Mesodermal cell (in vitro differentiated cells): Measurements from ENCODE around the gene DCST2.

Experiments
- H3K27ac ChIP-seq: 2 replicates; pipeline ENCODE4 v1.7.0; 2013; ENCODE audit warnings: mild to moderate bottlenecking, low read depth, low read length, moderate library complexity; ENCODE audit not compliant: severe bottlenecking
- H3K36me3 ChIP-seq: 2 replicates; pipeline ENCODE4 v1.7.1; 2013; ENCODE audit warnings: mild to moderate bottlenecking, low read length, moderate library complexity; ENCODE audit not compliant: control insufficient read depth, insufficient read depth
- H3K4me1 ChIP-seq: one replicate; pipeline ENCODE4 v1.7.1; 2013; ENCODE audit warnings: mild to moderate bottlenecking, low read length; ENCODE audit not compliant: insufficient read depth, control insufficient read depth, poor library complexity, severe bottlenecking
- H3K4me3 ChIP-seq: 2 replicates; pipeline ENCODE4 v1.7.0; 2013; ENCODE audit warnings: low read length, control low read depth, mild to moderate bottlenecking; ENCODE audit not compliant: insufficient read depth, poor library complexity, severe bottlenecking; ENCODE audit errors: extremely low read depth
- H3K9me3 ChIP-seq: 2 replicates; pipeline ENCODE4 v1.7.1; 2013; ENCODE audit warnings: mild to moderate bottlenecking, low read length, moderate library complexity; ENCODE audit not compliant: control insufficient read depth
- WGBS, 2 experiments: methylation state at CpG; one replicate each; pipeline ENCODE4 v1.1.5; 2013; ENCODE audit warnings: missing lambda C conversion rate in 2 of 2; ENCODE audit not compliant: insufficient coverage in 2 of 2; 5-methylcytosine and 5-hydroxymethylcytosine counted together

Gene DCST2

DNA sequence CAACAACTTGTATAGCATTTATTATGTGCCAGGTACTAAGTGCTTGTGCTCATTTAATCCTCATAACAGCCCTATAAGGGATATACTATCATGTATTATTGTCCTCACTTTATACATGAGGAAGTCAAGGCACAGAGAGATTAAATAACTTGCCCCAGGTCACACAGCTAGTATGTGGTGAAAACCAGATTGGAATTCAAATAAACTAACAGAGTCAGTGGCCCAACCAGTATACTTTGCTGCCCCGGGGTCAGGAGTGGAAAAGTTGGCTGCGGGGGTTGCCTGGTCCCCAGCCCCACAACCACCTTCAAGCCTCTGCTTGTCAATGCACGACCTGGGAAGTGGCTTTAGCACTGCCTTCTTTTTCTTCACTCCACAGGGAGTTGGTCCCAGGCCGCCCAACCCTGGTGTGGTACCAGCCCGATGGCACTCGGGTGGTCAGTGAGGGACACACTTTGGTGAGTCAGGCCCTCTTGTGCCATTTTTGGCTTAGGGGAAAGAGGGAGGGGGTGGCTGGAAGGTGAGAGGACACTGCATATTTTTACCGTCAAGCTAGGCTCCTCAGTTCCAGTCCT lies 20.0 kb upstream of the DCST2 start:
- H3K4me3 ChIP-seq: no peak overlapping the region
- peaks cover 26% of the 10 kb centered on the region for H3K36me3 ChIP-seq
- H3K27ac ChIP-seq: no peak overlapping the region
- H3K4me1 ChIP-seq: peaks cover 18% of the 10 kb centered on the region
- no peaks in the 10 kb centered on the region for H3K9me3 ChIP-seq
- 84 to 90% methylated on average over 4 to 7 of the region's 7 CpGs for WGBS, 2 experiments

DNA sequence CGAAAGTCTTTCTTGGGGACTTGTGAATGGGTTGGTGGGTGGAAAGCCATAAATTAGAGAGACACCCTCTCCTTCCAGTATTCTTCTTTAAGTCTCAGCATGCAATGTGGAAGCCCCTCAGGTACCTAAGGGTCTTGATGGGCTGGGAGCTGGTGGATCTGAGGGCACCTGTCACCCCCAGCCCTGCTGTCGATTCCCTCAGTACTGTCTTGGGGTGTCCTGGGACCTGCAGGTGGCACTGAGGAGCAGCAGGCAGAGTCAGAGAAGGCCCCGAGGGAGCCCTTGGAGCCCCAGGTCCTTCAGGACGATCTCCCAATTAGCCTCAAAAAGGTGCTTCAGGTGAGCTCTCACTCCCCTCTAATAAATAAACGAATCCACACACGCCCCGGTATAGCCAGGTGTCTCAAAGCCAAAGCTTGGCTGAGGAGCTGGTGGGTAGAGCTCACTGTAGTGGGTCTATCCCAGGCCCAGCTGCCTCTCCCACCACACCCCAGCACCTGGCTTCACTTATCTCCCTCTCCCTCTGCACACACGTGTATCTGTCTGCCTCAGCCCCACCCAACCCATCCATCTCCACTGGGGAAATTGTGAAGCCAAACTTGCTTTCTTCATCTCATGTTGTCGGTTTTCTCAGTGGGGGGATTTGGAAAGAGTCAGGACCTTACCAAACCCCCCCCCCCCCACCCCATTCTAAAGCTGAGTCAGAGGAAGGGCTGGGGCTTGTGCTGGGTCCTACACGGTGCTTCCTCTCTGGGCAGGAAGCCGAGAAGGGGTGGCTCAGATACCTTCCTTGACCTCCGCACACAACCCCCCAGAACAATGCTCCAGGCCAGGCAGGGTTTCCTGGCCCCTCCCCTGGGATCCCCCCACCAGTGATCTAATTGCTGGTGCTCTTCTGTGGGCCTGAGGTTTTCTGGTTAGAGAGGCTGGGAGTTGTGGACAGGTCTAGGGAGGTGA lies 19.1 kb upstream of the DCST2 start:
- peak overlapping the region; percentile 61 for H3K4me3 ChIP-seq
- peaks cover 18% of the 10 kb centered on the region for H3K36me3 ChIP-seq
- H3K9me3 ChIP-seq: no peaks in the 10 kb centered on the region
- no peak overlapping the region for H3K27ac ChIP-seq
- H3K4me1 ChIP-seq: peaks cover 18% of the 10 kb centered on the region
- 69 to 74% methylated on average over 7 to 9 of the region's 12 CpGs for WGBS, 2 experiments

DNA sequence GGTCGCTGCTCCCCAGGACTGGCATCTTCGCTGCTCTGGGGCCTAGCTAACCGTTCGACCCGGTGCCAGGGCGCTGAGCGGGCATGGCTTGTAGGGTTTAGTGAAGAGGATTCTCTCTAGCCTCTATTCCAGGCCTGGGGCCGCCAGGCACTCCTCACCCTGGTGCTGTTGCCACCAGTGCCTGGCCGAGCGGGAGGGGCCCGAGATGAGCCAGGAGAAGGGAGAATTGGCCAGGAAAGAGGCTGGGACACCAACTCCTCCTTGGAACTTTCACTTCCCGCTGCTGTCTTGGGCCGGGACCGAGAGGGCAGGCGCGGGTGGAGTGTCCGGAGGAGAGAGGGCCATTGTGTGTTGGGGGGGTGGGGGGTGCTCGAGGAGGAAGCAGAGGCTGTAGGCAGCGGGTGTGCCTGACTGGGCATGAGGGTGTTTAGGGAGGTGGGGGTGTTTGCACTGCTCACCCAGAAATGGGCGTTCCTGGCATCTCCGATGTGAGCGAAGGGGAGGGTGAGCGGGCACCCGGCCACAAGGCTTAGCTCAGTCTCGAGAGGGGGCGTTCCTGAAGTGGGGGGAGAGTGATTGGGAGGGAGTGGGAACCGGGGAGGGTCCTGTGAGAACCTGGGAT lies 18.3 kb upstream of the DCST2 start:
- 5 to 8% methylated on average over 20 to 22 of the region's 27 CpGs for WGBS, 2 experiments
- H3K27ac ChIP-seq: no peak overlapping the region
- H3K9me3 ChIP-seq: no peaks in the 10 kb centered on the region
- peaks cover 24% of the 10 kb centered on the region for H3K4me1 ChIP-seq
- H3K36me3 ChIP-seq: peaks cover 10% of the 10 kb centered on the region
- H3K4me3 ChIP-seq: peak overlapping the region; percentile 61

DNA sequence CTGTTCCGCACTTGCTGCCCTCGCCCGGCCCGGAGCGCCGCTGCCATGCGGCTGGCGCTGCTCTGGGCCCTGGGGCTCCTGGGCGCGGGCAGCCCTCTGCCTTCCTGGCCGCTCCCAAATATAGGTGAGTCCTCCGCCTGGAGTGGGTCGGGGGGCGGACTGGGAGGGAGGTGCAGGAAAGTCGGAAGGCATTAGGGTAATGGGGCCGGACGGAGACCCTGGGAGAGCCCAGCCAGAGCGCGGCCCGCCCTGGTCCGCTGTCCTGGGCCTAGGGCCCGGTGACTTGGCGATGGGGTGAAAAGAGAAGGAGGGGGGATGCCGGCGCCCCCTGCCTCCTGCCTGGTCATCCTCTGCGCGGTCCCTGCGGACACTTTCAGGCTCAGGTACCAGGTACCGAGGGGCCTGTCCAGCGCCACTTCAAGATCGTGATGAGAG lies 17.8 kb upstream of the DCST2 start:
- peaks cover 27% of the 10 kb centered on the region for H3K4me1 ChIP-seq
- 0 to 1% methylated on average over 24 to 29 of the region's 31 CpGs for WGBS, 2 experiments
- no peak overlapping the region for H3K27ac ChIP-seq
- H3K9me3 ChIP-seq: no peaks in the 10 kb centered on the region
- peak overlapping the region; percentile 61 for H3K4me3 ChIP-seq
- peaks cover 9% of the 10 kb centered on the region for H3K36me3 ChIP-seq

DNA sequence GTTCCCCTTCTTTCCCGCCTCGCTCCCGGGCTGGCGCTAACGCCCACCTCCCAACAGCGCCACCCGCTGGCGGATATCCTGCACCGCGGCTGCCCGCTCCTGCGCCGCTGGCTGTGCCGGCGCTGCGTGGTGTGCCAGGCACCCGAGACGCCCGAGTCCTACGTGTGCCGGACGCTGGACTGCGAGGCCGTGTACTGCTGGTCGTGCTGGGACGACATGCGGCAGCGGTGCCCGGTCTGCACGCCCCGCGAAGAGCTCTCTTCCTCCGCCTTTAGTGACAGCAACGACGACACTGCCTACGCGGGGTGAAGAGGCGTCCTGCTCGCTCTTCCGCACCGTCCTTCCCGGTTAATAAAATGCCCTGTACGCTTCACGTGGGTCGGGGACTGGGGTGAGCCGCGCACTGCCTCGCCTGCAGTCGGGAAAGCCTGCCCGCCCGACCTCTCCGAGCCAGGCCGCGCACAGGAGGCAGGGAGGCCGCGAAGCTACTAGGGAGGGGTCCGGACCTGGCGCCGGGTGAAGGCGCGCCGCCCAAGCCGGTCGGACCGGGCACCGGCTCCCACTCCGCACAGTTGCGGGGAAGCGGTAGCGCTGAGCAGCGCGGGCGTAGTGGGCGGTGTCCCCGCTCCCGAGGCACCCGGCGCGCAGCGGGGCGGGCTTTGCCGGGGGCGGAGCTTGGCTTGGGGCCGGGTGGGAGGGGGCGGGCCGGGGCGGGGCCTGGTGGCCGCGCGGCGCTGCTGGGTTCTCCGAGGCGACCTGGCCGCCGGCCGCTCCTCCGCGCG lies 17.2 kb upstream of the DCST2 start, which contains the start of gene ADAM15:
TSS of gene ADAM15 (plus strand) at position 757 of the 782 bp plus-strand sequence. CDS start 71 bp downstream, outside the sequence.
- 0 to 1% methylated on average over 62 to 75 of the region's 99 CpGs for WGBS, 2 experiments

DNA sequence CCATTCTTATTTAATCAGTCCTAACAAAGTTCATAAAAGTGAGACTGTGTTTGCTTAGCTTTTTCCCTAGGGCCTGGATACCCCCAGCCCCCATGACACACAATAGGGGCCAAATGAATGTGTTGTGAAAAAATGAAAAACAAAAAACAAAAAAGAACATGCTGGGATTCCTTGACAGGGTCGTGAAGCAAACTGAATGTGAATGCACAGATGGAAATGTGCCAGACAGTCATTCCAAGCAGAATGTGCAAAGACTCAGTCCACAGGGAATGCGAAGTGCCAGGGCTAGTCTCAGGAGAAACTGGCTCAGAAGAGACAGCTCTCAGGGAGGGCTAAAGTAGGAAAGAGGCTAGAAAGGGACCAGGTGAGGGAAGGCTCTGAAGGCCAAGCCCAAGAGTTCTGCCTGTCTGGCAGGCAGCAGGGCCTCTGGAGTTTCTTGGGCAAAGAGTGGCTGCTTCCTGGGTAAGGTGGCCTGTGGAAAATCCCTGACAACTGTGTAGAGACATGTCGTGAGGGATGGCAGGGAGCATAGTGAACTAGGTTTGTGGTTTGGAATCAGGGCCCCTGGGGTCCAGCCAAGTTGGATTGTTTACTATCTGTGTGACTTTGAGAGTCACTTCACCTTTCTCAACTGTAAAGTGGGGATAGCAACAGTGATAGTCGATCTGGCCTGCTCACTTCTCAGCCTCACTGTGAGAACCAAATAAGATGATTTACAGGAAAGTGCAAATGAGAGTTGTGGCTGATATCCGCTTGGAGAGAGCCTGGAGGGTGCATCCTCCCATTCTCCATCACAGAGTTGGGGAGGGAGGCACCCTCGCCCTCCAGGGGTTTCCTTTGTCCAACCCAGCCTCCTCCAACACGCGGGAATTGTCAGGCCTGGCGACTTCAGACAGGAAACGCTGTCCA lies 16.3 kb upstream of the DCST2 start:
- Histone ChIP-seq H3K36me3 (no peaks in the 10 kb centered on the region), H3K27ac (peak overlapping the region; percentile 86), H3K4me1 (peaks cover 41% of the 10 kb centered on the region), H3K9me3 (no peaks in the 10 kb centered on the region), H3K4me3 (peak overlapping the region; percentile 61)
- 36 to 41% methylated on average over 8 of the region's 10 CpGs for WGBS, 2 experiments

More for the DNA sequence above, 17.2 kb upstream of the DCST2 start, which contains the start of gene ADAM15:
- peak within 1 kb of the TSS; percentile 86 for H3K27ac ChIP-seq
- H3K4me3 ChIP-seq: peak within 1 kb of the TSS; percentile 61
- H3K36me3 ChIP-seq: peaks cover 4% of the 10 kb centered on the region
- no peaks in the 10 kb centered on the region for H3K9me3 ChIP-seq
- H3K4me1 ChIP-seq: peaks cover 32% of the 10 kb centered on the region

DNA sequence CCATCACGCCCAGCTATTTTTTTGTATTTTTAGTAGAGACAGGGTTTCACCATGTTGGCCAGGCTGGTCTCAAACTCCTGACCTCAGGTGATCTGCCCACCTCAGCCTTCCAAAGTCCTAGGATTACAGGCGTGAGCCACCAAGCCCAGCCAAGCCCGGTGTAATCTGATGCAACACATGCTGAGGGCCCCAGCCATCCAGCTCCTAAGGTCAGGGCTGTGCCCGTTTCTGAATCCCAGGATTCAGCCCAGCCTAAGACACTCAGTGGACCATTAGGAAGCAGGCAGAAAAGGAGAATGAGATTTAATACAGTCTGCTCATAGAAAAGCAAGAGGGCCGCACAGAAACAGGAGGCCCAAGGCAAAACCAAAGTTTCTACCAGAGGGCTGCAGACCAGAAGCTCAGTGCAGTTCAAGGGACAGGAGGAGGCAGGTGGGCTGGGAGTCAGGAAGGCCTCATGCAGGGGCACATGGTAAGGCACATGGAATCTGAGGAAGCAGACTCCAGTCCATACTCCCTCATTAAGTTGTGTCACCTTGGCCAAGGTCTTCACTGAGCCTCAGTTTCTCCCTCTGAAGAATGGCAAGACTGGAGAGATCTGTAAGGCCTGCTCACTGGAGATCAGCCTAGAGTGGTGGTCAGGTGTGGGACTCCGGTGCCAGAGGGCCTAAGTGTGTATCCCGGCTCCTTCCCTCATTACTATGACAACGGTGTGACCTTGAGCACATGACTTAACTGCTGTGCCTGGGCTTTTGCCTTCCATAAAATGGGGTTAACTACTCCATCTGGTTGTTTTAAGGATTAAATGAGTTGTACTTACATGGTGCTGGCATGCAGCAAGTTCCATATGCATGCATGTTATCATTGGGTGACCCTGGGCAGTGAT lies 15.1 kb upstream of the DCST2 start:
- Histone ChIP-seq H3K9me3 (no peaks in the 10 kb centered on the region), H3K4me1 (peaks cover 44% of the 10 kb centered on the region), H3K4me3 (no peak overlapping the region), H3K27ac (no peak overlapping the region), H3K36me3 (no peaks in the 10 kb centered on the region)
- 87 to 89% methylated on average over 6 to 7 of the region's 8 CpGs for WGBS, 2 experiments

DNA sequence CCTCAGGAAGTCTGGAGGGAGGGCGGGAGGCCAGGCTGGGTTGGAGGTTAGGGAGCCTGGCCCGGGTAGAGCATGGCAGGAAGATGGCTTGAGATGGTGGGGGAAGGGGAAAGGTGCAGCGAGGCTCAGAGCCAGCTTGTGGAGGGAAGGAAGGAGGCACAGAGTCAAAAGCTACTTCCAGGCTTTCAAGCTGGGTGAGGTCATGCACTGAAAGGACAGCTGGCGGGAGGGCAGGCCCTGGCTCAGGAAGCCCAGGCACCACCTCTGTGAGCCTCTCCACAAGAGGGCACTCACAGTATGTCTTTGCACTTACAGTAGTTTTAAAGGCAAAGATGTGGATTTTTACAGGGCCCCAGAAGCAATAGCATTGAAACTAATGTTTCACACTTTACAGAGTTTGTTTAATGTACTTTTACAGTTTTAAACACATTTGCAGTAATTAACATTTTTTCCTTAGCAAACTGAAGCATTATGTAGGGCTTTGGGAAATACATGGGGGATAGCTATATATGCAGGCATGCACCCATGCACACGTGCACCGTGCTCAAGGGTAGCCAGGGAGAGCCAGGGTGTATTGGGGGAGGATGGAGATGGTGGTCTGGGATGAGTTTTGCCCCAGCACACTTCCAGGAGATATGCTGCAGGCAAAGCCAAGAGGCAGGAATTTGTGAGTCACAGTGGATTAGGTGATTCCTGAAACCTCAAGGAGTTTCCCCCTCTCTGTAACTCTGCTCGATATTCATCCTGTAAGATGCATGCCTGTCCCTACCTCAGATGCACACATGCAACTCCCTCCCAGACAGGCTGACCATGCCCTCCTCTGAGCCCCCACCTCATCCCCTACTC lies 11.5 kb upstream of the DCST2 start:
- H3K9me3 ChIP-seq: no peaks in the 10 kb centered on the region
- no peak overlapping the region for H3K4me3 ChIP-seq
- no peaks in the 10 kb centered on the region for H3K36me3 ChIP-seq
- WGBS, 2 experiments: 46 to 53% methylated on average over 6 of the region's 7 CpGs
- H3K27ac ChIP-seq: no peak overlapping the region
- H3K4me1 ChIP-seq: peaks cover 32% of the 10 kb centered on the region
